GM19025 (cell line): ENCODE data around the gene RMND5B.
A peak's percentile ranks its signal among the peaks of the same experiment; 100 is the strongest.
"Not testable (repeated sequence)": the region's sequence is repeated elsewhere in the genome, so short reads cannot be mapped to it uniquely, and the experiment has no call there.

ENCODE experiments used
- ATAC-seq: cut with Tn5 transposase; IDR thresholded peaks from one replicate; pipeline ENCODE4 v1.9.1; 2021; ENCODE audit warnings: mild to moderate bottlenecking, low read depth, moderate library complexity; ENCODE audit not compliant: unreplicated experiment

Gene RMND5B

GRCh38 chr5:178127300-178128009 lies 3.4 kb upstream of the RMND5B start:
- not testable (repeated sequence) for ATAC-seq

GRCh38 chr5:178129296-178129695 lies 1.5 kb upstream of the RMND5B start:
- ATAC-seq, result no peak

- ATAC-seq, result not testable (repeated sequence)
These were observed 609 bp upstream of the RMND5B start for GRCh38 chr5:178130234-178130575.

- no peak for ATAC-seq
These were observed 707 bp downstream of the RMND5B start for GRCh38 chr5:178131446-178131996.

- no peak for ATAC-seq
These were observed 6.2 kb downstream of the RMND5B start for GRCh38 chr5:178136990-178137389.

- ATAC-seq, result no peak
These were observed 7.2 kb downstream of the RMND5B start for GRCh38 chr5:178137991-178138390.

GRCh38 chr5:178141550-178141949 lies 10.7 kb downstream of the RMND5B start:
- ATAC-seq, result no peak

- no peak for ATAC-seq
These were observed 11.8 kb downstream of the RMND5B start for GRCh38 chr5:178142642-178143041.

- no peak for ATAC-seq
These were observed 12.4 kb downstream of the RMND5B start for GRCh38 chr5:178143246-178143645.

GRCh38 chr5:178143901-178144300 lies 13.1 kb downstream of the RMND5B start:
- ATAC-seq, result no peak

GRCh38 chr5:178145965-178146820 lies 15.4 kb downstream of the RMND5B start:
- ATAC-seq, result no peak

- ATAC-seq, result no peak
These were observed 16.6 kb downstream of the RMND5B start for GRCh38 chr5:178147406-178147805.

GRCh38 chr5:178149199-178149932 lies 18.6 kb downstream of the RMND5B start:
- no peak for ATAC-seq

- ATAC-seq, result no peak
These were observed 20.3 kb downstream of the RMND5B start for GRCh38 chr5:178150977-178151734.

GRCh38 chr5:178152491-178153444 lies 22.0 kb downstream of the RMND5B start:
- no peak for ATAC-seq

GRCh38 chr5:178153530-178154340 lies 22.9 kb downstream of the RMND5B start, which contains the start of gene NHP2:
TSS of gene NHP2 (minus strand) at chr5:178153885. CDS start at chr5:178153817, 68 bp downstream.
- peak; percentile 98 for ATAC-seq

GRCh38 chr5:178155065-178155464 lies 24.3 kb downstream of the RMND5B start:
- no peak for ATAC-seq

- ATAC-seq, result no peak
These were observed 29.4 kb downstream of the RMND5B start for GRCh38 chr5:178160176-178160575.
